HG03039 (cell line): ENCODE results near the gene ZFR.
"Not testable (repeated sequence)": the region's sequence is repeated elsewhere in the genome, so short reads cannot be mapped to it uniquely, and the experiment has no call there.

Source experiments
- ATAC-seq: cut with Tn5 transposase; IDR thresholded peaks from one replicate; pipeline ENCODE4 v1.9.1; 2021; ENCODE audit warnings: mild to moderate bottlenecking, moderate library complexity; ENCODE audit not compliant: unreplicated experiment

ZFR gene

DNA sequence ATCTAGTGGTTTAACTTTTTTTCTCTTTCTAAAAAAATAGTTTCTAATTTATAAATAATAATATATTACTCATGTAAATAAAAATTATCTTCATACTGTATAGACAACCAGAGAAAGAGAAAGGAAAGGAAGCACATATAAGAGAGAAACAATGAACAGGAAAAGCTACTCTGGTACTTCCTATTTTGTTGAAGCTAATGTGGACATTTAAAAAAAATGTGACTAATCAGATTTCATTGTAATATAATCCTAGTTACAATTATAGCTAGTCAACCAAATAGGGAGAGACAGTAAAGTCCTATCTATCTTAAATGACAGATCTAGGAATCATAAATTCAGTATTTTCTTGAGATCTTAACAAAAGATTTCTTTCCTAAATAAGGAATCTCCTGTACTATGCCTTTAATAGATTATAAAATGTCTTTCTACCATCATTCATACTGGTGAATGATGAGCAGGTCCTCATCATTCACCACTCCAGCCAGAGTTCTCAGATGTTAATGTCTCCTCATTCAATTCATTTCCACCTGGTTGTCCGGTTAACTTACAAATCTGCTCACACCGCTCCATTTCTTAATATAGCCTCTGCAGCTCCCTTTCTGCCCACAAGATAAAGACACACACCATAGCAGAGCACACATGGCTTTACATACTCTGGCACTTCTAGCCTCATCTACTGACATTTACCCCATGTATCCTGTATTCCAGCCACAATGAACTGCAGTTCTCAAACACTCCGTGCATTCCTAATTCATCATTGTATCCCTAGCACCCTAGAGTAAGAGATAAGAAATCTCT is 30.9 kb downstream of the ZFR start:
- no peak for ATAC-seq

DNA sequence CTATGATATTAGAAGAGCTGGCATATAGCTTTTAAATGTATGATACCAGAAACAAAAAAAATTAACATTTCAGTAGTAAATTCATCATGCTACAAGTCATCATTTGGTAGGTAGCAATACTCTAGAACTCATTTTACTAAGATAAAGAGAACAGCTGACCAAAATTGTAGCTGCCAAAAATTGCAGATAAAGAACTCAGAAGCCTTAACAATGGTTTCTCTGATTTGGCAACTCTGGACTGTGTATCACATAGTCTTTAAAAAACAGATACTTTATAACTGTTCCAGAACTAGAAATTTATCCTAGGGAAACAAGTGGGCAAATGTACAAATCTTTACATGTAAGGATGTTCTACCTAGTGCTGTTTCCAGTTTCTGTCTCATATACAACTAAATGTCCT is 33.9 kb downstream of the ZFR start:
- ATAC-seq = no peak

DNA sequence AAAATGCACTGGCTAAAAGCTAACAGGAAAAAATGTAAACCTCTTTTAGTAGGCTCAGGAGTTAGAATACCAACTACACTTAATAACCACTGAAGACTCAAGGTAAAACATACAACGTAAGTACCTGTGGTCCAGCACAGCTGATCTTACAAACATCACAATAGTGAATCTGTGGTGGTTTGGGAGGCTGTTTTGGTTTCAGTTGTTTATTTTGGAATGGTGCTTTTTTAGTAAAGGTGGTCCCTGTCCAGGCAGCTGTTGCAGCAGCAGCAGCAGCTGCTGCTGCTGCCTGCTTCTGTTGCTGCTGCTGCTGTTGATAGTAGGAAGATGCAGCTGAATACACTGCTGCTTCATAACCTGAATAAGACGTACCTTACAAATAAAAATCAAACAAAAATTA is 37.9 kb downstream of the ZFR start:
- ATAC-seq = no peak

DNA sequence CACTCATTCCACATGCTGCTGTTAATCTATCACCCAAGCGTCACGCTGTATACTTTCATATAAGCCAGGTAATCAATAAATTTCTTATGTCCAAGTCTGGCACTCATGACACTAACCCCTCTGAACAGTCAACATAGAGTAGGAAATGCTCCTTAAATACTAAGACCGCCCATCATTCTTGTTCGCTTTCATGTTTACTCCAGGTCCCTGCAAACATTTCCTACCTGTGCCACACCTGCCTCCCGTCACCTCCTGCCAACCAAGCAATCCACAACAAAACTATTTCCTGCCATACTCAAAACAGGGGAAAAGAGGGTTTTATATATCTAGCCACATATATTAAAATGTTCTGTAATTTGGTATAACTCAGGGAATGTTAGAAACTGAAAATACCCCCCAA is 39.0 kb downstream of the ZFR start:
- no peak for ATAC-seq

DNA sequence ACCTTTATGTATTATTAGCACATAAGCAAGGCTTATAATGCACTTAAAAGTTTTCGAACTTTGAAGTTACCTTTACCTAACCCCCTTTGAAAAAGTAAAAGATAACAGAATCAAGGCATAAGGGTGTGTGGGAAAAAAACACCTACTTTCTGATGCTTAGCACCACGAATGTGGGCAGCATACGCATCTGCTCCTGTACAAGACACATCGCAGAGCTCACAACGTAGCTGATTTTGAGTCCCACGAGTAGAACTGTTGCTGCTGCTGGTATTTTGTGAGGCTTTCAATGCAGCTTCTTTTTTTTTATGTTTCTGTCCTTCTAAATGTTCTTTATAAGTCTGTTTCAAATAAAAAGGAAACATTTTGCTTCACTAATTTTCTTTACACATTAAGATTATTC is 40.8 kb downstream of the ZFR start:
- no peak for ATAC-seq

DNA sequence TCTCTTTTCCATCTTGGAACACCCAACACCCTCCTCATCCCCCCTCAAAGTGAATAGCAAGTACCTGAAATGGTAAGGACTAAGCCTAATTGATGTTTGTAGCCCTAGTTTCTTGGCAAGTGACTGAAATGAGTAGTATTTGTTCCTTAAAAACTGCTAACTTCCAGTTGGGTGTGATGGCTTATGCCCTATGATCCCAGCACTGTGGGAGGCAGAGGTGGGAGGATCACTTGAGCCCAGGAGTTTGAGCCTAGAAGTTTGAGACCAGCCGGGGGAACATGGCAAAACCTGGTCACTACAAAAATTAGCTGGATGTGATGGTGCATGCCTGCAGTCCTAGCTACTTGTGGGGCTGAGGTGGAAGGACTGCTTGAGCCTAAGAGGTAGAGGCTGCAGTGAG is 44.1 kb downstream of the ZFR start:
- no peak for ATAC-seq

DNA sequence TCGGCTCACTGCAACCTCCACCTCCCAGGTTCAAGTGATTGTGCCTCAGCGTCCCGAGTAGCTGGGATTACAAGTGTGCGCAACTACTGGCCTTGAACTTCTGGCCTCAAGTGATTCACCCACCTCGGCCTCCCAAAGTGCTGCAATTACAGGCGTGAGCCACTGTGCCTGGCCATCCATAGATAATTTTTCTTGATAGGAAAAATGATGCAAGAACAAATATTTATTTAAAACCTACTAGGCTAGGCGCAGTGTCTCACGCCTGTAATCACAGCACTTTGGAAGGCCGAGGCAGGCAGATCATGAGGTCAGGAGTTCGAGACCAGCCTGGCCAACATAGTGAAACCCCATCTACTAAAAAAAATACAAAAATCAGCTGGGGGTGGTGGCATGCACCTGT is 45.8 kb downstream of the ZFR start:
- ATAC-seq = not testable (repeated sequence)

DNA sequence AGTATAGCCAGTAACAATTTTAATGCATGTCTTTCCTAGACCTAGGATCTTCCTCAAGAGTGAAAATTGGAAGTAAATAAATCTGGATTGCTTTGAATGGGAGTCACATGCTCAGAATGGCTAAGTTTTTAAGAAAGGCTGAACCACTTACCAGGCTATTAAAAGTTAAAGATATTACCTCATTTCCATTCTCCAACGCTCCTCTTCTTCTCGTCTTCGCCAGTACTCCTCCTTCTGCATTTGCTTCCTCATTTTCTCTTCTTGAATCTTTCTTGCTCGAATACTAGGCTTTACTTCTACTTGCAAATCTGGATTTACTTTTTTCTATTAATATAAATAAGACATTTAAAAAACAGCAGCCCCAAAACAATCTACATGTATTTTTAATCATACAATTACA is 49.6 kb downstream of the ZFR start:
- no peak for ATAC-seq

DNA sequence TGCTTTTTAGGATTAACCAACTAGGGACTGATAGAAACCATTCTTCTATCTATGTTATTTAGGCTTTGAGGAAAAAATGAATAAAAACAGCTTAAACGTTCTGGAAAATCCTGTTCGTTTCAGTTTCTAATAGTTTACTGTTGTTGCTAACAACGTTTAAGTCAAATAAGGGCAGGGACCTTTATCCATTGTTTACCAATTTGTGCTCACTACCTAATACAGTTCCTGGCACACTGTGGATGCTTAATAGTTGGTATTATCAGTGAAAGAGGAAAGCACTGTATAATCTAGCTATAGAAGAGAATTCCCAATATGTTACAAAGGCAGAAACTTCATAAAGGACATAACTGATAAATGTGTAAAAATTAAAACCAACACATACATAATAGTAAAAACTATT is 52.5 kb downstream of the ZFR start:
- no peak for ATAC-seq

DNA sequence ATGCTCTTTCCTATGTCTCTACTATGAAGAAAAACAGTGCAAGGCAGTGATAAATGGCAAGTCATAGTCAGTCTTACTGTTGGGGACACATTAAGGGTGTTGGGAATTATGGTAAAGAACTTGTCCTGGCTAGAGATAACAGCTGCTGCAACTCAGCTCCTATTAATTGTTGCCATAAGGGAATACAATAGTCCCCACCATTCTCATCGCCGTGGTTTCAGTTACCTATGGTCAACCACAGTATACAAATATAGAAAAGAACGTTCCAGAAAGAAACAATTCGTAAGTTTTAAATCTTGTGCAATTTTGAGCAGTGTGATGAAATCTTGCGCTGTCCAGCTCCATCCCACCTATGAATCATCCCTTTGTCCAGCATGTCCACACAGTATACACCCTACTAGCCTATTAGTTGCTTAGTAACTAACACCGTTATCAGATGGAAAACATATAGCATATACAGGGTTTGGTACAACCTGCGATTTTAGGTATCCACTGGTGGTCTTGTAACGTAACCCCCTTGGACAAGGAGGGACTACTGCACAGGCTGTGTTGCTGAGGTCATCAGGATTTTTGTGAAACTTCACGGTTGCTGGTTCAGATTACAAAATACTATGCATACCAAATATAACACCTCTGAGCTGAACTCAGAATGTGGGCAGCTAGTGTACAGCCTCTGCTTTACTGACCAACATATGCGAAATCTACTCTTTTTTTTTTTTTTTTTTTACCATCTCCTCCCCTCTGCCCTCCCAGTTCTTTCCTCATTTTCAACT is 53.5 kb downstream of the ZFR start:
- ATAC-seq = no peak

DNA sequence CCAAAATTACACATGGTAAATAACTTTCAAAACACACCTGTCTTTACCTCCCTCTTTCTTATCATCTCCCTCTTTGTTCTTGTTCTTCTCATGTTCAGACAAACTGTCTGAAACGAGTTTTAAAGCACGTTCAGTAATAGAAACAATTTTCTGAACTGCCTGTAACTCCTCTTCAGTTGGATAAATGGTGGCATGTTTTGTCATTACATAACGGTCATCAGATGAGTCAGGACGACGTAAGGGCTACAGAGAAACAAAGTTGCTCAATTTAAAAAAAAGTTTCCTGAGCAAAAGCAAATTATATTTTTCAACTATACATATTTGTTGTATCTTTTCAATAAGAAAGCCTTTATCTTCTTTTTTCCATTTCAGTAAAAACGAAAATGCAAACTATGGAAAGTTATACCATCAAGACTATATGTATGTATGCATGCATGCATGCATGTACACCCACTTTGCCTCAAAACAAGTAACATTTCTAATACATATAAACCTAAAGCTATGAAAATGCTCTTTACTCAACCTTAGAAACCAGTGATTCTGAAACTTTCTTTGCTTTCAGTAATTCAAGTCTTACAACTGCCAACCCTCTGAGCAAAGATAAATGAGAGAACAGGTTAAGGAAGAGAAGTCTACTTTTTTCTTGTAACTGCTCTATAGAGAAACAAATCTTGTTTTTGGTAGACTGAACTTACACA is 56.0 kb downstream of the ZFR start:
- ATAC-seq = no peak

DNA sequence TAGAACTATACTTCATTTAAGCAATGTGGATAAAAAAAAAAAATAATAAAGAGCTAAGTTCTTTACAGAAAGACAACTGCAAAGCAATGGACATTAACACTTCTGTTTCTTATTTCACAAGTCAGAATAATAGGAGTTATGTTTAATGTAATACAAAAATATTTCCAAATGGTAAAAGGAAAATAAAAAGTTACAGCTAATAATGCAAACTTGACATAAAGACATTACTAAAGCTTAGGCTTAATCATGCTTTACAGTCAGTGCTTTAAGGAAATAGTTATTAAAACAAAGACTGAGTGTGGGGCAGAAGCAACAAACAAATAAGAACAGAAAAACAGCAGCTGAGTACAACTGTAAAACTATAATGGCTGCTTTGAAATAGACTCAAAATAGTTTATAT is 56.7 kb downstream of the ZFR start:
- ATAC-seq = no peak

DNA sequence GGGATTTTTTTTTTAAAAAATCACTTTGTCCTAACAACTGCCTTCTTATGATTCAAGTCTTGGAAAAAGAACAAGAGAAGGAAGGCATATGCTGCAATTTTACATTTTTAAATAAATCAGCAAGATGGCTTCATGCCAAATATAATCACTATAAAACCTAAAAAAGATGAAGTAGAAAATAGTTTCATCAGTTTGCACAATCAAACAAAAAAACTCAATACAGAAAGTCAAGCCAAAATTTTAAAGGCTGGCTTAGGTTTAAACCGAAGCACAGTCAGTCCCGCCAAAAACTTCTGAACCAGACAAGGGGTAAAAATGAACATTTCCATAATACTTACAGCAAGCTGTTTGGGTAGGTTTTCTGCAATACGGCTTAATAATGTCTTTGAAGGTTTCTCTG is 57.3 kb downstream of the ZFR start:
- ATAC-seq = no peak

DNA sequence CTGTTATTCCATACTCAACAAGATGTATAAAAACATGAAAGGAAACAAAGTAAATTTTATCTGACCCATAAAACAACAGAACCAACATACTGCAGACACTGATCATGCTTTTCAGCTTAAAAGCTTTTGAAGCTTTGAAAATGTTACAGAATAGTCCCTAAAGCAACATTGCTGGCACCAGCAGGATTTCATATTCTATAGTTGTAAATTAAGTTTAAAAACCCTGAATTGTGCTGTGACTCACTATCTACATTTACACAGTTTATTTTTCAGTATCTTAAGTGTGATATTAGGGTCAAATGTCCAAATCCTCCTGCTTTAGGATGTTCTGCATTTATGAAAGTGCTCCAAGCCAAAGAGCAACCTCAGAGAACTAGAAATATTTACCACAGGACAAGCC is 59.9 kb downstream of the ZFR start:
- no peak for ATAC-seq

DNA sequence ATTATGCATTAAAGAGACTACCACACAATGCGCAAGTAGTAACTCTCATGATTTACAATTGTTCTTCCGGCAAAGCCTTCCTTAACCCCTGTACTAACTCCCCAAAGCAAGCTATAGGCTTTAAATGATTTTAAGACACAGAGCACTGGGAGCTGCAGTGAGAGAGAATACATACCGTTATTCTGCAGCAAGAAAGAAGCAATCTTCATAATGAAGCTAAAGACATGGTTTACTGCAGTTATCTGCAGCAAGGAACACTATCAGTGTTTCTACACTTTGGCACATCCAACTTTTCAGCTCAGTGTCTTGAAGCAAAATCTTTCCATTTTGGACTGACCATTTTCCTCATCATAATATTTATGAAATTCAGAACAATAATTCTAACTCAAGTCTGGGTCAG is 61.0 kb downstream of the ZFR start:
- ATAC-seq = no peak

DNA sequence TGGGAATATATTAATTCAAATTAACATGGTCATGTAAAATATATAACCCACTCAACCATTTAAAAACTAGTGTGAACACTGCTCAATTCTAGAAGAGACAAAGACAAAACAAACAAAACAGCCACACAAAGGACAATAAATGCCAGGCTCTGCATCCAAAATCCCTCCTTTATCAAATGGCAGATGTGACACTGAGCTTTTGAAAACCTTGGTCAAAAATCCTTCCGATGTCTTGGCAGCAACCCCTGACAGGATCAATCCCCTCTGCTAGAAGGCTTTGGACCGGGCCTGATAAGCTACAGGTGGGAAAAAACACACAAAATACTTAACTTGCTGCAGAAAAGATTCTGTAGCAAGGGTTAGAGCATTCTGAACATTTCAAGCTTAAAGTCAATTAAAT is 61.5 kb downstream of the ZFR start:
- ATAC-seq = no peak

DNA sequence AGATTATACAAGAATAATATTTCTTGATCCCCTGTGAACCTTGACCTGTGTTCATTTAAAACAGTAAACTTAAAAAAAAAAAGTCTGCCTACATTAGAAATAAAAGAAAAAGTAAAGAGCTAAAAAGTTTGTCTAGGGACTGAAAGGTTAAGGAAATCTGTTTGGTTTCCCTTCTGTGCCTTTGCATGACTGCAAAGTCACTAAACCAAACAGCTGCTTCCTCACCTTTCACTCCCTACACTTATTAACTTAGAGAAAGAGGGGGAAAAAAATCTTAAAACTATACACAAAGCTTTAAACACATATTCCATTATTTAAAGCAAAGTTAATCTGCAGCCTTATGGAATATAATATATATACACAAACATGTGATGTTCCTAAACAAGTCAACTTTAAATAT is 65.1 kb downstream of the ZFR start:
- no peak for ATAC-seq

DNA sequence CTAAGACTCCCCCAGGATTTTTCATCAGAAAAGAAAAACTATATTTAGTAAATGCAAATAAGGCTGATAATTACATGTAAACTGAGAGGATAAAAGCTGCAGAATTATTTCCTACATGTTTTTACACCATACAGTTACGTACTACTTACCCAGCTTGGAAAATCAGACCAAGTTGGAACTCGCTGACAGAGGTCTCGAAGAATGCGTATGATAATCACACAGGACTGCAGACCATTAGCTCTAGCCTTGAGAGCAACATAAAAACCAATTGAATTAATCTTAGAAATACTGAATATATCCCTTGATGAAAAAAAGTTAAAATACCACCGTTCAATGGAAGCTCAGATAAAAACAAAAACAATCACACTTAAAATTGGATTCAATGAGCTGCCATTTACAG is 65.6 kb downstream of the ZFR start:
- ATAC-seq = no peak

DNA sequence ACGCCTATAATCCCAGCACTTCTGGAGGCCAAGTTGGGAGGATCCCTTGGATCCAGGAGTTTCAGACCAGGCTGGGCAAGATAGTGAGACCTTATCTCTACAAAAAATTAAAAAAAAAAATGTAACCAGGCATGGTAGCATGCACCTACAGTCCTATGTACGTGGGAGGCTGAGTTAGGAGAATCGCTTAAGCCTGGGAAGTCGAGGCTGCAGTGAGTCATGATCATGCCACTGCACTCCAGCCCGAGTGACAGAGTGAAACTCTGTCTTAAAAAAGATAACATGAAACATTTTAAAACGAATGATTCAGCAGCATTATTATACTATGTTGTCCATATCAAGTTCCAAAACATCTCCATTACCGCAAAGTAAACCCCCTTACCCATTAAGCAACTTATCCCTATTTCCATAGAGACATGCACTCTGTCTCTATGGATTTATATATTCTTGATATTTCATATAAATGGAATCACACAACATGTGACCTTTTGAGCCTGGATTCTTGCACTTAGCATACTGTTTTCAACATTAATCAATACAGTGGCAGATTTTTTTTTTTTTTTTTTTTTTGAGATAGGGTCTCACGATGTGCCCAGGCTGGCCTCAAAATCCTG is 74.9 kb downstream of the ZFR start:
- no peak for ATAC-seq

DNA sequence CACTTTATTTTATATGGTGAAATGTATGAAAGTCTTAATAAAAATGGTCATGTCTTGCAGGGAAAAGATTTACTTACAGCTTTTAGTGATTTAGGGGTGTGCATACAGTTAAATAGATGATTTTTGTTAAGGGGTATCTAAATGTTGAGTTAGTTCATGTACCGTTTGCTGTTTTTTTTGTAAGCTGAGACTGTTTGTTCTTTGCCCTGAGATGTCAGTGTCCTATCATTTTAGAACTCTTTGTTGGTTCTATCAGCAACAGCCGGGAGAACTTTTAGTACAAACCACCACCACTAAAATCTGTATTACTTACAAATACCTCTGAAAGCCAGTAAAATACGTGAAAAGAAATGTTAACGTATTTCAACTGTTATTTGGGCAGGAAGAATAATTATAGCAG is 75.5 kb downstream of the ZFR start:
- ATAC-seq = no peak

DNA sequence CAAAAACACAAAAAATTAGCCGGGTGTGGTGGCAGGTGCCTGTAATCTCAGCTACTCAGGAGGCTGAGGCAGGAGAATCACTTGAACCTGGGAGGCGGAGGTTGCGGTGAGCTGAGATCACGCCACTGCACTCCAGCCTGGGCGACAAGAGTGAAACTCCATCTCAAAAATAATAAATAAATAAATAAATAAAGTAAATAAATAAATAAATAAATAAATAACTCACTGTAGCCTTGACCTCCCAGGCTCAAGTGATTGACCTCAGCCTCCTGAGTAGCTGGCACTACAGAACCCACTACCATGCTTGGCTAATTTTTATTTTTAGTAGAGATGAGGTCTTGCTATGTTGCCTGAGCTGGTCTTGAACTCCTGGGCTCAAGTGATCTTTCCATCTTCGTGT is 77.3 kb downstream of the ZFR start:
- not testable (repeated sequence) for ATAC-seq

DNA sequence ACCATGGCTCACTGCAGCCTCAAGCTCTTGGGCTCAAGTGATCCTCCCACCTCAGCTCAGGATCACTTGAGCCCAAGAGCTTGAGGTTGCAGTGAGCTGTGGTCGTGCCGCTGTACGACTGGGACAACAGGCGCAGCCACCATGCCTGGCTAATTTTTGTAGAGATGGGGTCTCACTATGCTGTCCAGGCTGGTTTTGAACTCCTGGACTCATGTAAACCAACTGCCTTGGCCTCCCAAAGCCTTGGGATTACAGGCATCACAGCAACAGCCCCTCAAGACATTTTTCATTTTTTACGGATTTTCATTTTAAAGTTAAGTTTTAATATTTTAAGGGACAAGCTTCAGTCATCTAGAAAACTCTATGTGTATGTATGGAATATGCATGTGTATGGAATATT is 78.9 kb downstream of the ZFR start:
- no peak for ATAC-seq
